ENCODE data around the gene C18orf63. TPM values are rescaled to one million over a fixed set of nuclear protein-coding genes. Genes with fewer than 3 reads are reported as not detected.

The C18orf63 gene
- total RNA-seq, 1 experiment from 2014 or later: not detected

GRCh38 chr18:74375999-74376398 lies 60.4 kb downstream of the C18orf63 start:
- Histone ChIP-seq H3K4me3 (ENCODE audit: low read depth, low read length, poor library complexity, severe bottlenecking) (no peak overlapping the region), H3K9me3 (ENCODE audit: low read depth, low read length, poor library complexity, severe bottlenecking) (no peaks in the 10 kb centered on the region), H3K27me3 (replicated peaks; ENCODE audit: insufficient read depth, low read depth, low read length, poor library complexity) (no peaks in the 10 kb centered on the region), H3K4me1 (ENCODE audit: insufficient read depth, low read length, poor library complexity, severe bottlenecking) (no peaks in the 10 kb centered on the region), H3K27ac (ENCODE audit: low read depth, low read length, poor library complexity, severe bottlenecking) (no peak overlapping the region), H3K36me3 (ENCODE audit: insufficient read depth, low read length, poor library complexity, severe bottlenecking) (no peaks in the 10 kb centered on the region)
- TF ChIP-seq CTCF (conservative IDR thresholded peaks at IDR 0.05; ENCODE audit: low read depth, low read length) (no peak), EZH2 (IDR thresholded peaks at IDR 0.05; ENCODE audit: borderline replicate concordance, low read depth, low read length, poor library complexity, severe bottlenecking) (no peak)
- no TSS peak for BruUV-seq (replicated peaks)
- no peak for DNase-seq (ENCODE audit: low spot score)
- intact Hi-C loops (cut with micrococcal nuclease; ENCODE audit: unreplicated experiment): no loop called here
- ChIA-PET CTCF (no interaction called here), POLR2A (ENCODE audit: low non-redundant PET) (no interaction called here)

GRCh38 chr18:74376523-74376922 lies 60.9 kb downstream of the C18orf63 start:
- intact Hi-C loops (cut with micrococcal nuclease; ENCODE audit: unreplicated experiment): no loop called here
- H3K4me1 ChIP-seq (ENCODE audit: insufficient read depth, low read length, poor library complexity, severe bottlenecking): no peaks in the 10 kb centered on the region
- H3K27ac ChIP-seq (ENCODE audit: low read depth, low read length, poor library complexity, severe bottlenecking): no peak overlapping the region
- no peak for TF ChIP-seq CTCF (conservative IDR thresholded peaks at IDR 0.05; ENCODE audit: low read depth, low read length)
- TF ChIP-seq EZH2 (IDR thresholded peaks at IDR 0.05; ENCODE audit: borderline replicate concordance, low read depth, low read length, poor library complexity, severe bottlenecking): no peak
- H3K4me3 ChIP-seq (ENCODE audit: low read depth, low read length, poor library complexity, severe bottlenecking): no peak overlapping the region
- no peaks in the 10 kb centered on the region for H3K36me3 ChIP-seq (ENCODE audit: insufficient read depth, low read length, poor library complexity, severe bottlenecking)
- POLR2A ChIA-PET (ENCODE audit: low non-redundant PET): no interaction called here
- no peaks in the 10 kb centered on the region for H3K27me3 ChIP-seq (replicated peaks; ENCODE audit: insufficient read depth, low read depth, low read length, poor library complexity)
- CTCF ChIA-PET: no interaction called here
- DNase-seq (ENCODE audit: low spot score): no peak
- H3K9me3 ChIP-seq (ENCODE audit: low read depth, low read length, poor library complexity, severe bottlenecking): no peaks in the 10 kb centered on the region
- BruUV-seq (replicated peaks): no TSS peak

- CTCF ChIA-PET: no interaction called here
Measured at GRCh38 chr18:74377776-74378175, 62.1 kb downstream of the C18orf63 start.

More at GRCh38 chr18:74377776-74378175, 62.1 kb downstream of the C18orf63 start:
- Histone ChIP-seq H3K27ac (ENCODE audit: low read depth, low read length, poor library complexity, severe bottlenecking) (no peak overlapping the region), H3K9me3 (ENCODE audit: low read depth, low read length, poor library complexity, severe bottlenecking) (no peaks in the 10 kb centered on the region), H3K27me3 (replicated peaks; ENCODE audit: insufficient read depth, low read depth, low read length, poor library complexity) (no peaks in the 10 kb centered on the region), H3K4me3 (ENCODE audit: low read depth, low read length, poor library complexity, severe bottlenecking) (no peak overlapping the region), H3K4me1 (ENCODE audit: insufficient read depth, low read length, poor library complexity, severe bottlenecking) (no peaks in the 10 kb centered on the region), H3K36me3 (ENCODE audit: insufficient read depth, low read length, poor library complexity, severe bottlenecking) (no peaks in the 10 kb centered on the region)
- TF ChIP-seq EZH2 (IDR thresholded peaks at IDR 0.05; ENCODE audit: borderline replicate concordance, low read depth, low read length, poor library complexity, severe bottlenecking): no peak
- TF ChIP-seq CTCF (conservative IDR thresholded peaks at IDR 0.05; ENCODE audit: low read depth, low read length): no peak
- POLR2A ChIA-PET (ENCODE audit: low non-redundant PET): no interaction called here
- DNase-seq (ENCODE audit: low spot score): no peak
- no TSS peak for BruUV-seq (replicated peaks)
- intact Hi-C loops (cut with micrococcal nuclease; ENCODE audit: unreplicated experiment): no loop called here
